NCI-H1105 treated with DMSO at 0.1 percent for 48 hours (cell line): ENCODE data around the gene UBTF.
A peak's percentile ranks its signal among the peaks of the same experiment; 100 is the strongest.

Experiments
- DNase-seq: peaks from one replicate; lab custom pipeline; 2025; lab: John Stamatoyannopoulos, UW

UBTF gene

DNA sequence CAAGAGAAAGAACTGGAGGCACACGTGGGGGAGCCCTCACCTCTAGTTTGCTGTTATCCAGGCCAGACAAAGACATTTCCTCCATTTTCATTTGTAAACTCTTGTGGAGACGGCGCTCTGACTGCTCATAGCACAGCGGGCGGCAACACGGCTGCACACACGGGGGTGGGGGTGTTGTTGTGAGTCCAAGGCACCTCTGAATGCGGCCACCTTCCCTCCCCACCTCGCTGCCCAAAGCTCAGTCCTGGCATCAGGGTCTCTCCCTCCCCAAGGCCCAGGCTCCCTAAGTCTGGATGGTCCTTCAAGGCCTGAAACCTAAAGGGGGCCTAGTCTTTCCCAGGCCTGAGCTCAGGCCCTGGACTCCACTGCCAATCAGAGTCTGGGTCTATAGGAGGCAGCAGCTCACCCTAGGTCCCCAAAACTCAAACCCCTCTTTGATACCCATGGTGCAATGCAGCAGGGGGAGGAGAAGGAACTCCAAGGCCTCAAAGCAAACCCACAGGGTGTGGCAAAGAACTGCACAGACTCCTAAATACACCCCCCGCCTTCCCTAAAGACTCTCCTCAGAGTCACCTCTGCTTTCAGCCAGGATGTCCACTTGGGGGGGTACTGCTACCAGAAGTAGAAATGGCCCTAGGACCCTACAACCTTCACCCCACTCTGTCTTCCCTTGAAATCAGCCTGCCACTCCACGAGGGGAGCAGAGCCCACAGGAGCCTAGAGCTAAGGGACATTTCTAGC, 21.3 kb downstream of the UBTF start:
- no peak for DNase-seq

- DNase-seq = no peak
Observed at GRCh38 chr17:44197107-44197506, 22.4 kb downstream of the UBTF start.

- no peak for DNase-seq
Observed at GRCh38 chr17:44193326-44194084, 26.0 kb downstream of the UBTF start.

DNA sequence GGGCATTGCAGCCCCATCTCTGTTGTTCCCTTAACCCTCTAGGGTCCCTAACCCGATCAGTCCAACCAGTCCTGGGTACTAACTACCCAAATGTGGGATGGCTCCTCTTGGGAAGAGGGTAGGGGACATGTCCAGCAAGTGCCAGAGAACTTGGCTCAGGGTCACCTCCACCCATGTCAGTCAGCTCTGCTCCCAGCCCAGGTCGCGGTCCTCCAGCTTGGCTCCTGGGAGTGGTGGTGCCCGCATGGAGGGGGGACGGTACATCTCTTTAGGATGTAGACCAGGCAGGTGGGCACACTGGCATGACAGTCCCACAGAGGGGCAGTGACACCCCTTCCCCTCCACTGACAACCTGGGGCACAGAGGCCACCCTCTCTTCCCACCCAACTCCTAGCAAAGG, 26.7 kb downstream of the UBTF start:
- DNase-seq = no peak

- DNase-seq = no peak
Observed at GRCh38 chr17:44191941-44192496, 27.5 kb downstream of the UBTF start.

DNA sequence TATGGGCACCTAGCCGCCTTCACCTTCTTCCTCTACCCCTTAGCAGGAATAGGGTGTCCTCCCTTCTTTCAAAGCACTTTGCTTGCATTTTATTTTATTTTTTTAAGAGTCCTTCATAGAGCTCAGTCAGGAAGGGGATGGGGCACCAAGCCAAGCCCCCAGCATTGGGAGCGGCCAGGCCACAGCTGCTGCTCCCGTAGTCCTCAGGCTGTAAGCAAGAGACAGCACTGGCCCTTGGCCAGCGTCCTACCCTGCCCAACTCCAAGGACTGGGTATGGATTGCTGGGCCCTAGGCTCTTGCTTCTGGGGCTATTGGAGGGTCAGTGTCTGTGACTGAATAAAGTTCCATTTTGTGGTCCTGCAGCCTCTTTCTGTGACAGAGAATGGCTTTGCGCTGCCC, 28.1 kb downstream of the UBTF start:
- no peak for DNase-seq

GRCh38 chr17:44190481-44190880, 29.0 kb downstream of the UBTF start:
- no peak for DNase-seq

- no peak for DNase-seq
Observed at GRCh38 chr17:44188576-44189403, 30.7 kb downstream of the UBTF start.

GRCh38 chr17:44187131-44187899, 32.2 kb downstream of the UBTF start:
- DNase-seq = peak; percentile 6

DNA sequence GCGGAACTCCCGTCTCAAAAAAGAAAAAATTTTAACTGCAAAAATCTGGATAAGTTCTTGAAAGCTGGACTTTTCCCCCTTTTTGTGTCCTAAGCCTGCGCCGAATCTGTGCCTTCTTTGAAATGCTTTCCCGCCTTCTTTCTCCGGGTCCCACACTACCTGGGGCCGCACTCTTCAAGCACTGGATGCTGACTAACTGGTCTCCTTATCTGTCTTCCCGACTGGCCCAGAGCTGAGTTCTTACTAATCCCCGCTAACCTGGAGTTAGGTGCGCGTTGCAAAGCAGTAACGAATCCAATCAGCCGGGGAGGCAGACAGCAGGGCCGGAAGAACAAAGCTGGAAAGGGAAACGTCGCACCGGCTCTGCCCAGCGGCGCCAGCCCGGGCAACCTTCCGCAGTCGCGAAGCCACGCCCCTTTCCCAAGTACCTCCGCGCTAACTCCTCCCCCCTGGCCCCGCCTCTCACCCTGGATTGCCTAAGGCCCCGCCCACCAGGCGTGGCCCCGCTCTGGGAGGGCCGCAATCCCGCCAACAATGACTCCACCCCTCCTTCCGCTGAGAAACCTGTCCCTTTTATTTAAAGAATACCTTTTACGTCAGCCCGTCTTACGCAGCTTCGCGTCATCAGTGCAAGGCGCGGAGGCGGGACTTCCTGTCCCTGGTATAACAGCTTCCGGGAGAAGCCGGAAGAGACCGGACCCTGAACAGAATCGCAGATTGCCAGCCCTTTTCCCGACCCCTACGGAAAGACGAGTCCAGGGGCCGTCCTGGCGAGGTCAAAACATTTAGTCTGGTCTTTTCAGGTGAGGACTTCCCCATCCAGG, 33.0 kb downstream of the UBTF start, which contains the start of gene TMUB2:
Gene TMUB2 (plus strand): TSS at position 666 of the 824 bp plus-strand sequence. CDS start 737 bp downstream, outside the sequence.
- DNase-seq = peak; percentile 98

DNA sequence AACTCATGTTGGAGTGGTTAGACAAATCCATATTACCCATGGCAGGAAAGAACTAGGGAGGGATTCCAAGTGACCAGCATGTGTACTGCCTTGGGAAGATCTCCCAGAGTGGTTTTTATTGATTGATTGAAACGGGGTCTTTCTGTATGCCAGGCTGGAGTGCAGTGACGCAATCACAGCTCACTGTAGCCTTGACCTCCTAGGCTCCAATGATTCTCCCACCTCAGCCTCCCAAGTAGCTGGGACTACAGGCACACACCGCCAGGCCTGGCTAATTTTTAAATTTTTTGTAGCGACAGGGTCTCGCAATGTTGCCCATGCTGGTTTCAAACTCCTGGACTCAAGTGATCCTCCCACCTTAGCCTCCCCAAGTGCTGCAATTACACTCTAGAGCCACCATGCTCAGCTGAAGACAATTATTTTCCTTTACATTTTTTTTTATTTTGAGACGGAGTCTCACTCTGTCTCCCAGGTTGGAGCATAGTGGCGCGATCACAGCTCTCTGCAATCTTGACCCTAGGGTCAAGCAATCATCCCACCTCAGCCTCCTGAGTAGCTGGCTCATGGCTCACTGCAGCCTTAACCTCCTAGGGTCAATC, 35.2 kb downstream of the UBTF start:
- DNase-seq = no peak

DNA sequence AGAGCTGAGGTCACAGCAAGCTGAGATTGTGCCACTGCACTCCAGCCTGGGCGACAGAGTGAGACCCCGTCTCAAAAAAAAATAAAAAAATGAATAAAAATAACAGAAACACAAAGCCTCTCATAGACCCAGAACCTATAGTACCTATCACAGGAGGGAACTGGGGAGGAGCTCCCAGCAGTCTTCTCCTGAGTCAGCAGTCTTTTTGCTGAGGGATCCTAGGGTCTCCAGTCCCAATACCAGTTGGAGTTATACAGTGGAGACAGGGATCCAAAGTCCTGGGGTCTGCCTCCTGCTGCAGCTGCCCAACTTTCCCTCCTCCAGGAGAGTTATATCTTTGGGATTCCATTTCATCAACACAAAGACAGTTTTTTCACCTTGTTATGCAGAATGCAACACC, 36.5 kb downstream of the UBTF start:
- no peak for DNase-seq

- no peak for DNase-seq
Observed at GRCh38 chr17:44178133-44178532, 41.3 kb downstream of the UBTF start.

DNA sequence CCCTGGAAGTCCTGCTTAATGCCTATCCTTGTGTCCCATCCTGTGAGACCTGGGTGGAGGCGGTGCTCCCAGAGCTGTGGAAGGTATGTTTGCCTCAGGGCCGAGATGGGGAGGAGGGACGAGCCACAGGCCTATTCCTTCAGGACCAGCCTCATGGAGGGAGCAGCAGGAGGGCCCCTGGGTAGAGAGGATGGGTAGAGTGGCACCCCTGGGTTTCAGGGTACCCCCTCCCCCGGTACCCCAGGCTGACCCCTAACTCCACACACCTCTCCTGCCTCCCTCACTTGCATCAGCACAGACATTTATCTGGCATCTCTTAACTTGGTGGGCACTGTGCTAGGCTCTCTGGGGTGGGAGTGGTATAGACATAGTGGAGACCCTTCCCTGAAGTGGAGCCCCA, 41.8 kb downstream of the UBTF start:
- no peak for DNase-seq

DNA sequence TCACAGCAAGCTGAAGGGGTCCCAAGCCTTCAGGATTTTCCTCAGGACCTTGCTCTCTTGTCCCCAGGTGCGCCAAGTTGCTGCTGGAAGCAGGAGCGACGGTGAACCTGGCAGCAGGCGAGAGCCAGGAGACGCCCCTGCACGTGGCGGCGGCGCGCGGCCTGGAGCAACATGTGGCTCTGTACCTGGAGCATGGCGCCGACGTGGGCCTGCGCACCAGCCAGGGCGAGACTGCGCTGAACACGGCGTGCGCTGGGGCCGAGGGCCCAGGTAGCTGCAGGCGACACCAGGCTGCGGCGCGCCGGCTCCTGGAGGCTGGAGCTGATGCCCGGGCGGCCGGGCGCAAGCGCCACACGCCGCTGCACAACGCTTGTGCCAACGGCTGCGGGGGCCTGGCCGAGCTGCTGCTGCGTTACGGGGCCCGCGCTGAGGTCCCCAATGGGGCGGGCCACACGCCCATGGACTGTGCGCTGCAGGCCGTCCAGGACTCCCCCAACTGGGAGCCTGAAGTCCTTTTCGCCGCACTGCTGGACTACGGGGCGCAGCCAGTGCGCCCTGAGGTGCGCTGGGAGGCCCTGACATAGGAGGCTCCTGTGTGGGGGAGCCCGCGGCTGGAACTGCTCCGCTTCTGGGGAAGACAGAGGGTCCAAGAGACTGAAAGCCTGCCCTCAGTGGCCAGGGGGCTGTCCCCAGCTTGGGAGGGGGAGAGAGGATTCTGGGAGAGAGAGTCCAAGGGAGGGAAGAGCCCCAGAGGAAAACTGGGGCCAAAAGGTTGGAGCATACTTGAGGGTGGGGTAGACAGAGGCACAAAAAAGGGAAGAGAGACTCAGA, 42.6 kb downstream of the UBTF start:
- DNase-seq = no peak

DNA sequence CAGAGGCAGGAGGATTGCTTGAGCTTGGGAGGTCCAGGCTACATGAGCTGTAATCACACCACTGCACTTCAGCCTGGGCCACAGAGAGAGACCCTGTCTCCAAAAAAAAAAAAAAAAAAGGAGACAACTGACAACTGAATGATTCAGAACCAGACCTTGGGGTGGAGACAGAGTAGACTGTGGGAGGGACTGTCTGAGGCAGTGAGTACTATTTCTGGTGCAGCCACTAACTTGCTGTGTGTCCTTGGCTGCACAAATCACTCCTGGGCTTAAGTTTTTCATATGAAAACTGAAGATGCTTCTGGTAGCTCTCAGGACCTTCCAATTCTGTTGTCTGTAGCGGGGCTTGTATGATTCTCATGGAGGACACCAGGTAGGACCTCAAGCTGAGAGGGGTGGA, 43.2 kb downstream of the UBTF start:
- no peak for DNase-seq

DNA sequence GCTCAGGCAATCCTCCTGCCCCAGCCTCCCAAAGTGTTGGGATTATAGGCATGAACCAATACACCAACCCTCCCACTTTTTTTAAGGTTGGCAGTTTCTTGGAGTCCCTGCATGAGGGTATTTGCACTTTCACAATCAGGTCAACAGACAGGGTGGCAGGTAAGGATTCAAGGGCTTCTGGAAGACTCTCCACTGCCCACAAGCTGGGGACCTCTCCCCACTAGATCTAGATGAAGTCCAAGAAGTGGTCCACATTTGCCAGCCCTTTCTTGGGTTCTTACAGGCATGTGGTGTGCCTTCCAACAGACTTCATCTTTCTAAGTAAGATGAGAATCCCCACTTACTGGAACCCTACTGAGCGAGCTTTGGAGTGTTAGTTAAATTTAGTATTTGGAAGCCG, 45.0 kb downstream of the UBTF start:
- DNase-seq = no peak

GRCh38 chr17:44171931-44172455, 47.5 kb downstream of the UBTF start:
- DNase-seq = no peak
